Fibroblast of skin of right quadriceps (primary cell): Measurements from ENCODE around the gene ENTPD6.
A peak's percentile ranks its signal among the peaks of the same experiment; 100 is the strongest.

Experiments
- DNase-seq: peaks from one replicate; pipeline ENCODE4 v3.0.0-alpha.2; 2013

Gene ENTPD6

GRCh38 chr20:25191051-25191450 lies 4.5 kb upstream of the ENTPD6 start:
- DNase-seq: no peak

DNA sequence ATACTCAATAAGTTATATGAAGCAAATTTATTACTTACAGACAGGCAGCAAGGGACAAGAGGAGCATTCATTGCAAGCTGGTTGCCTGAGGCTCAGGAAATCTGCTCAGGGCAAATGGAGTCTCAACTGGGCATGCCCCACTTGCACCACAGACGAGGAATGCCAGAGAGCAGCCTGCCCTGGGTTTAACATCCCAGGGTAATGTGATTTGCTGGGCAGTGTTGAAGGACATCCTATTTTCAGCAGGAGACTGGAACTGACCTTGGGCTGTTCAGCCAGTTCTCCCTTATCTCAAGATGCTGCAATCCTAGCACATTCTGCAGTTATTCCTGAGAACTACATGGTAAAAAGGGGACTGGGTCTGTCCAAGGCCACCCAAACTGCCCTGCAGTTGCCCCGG lies 3.8 kb upstream of the ENTPD6 start:
- no peak for DNase-seq

DNA sequence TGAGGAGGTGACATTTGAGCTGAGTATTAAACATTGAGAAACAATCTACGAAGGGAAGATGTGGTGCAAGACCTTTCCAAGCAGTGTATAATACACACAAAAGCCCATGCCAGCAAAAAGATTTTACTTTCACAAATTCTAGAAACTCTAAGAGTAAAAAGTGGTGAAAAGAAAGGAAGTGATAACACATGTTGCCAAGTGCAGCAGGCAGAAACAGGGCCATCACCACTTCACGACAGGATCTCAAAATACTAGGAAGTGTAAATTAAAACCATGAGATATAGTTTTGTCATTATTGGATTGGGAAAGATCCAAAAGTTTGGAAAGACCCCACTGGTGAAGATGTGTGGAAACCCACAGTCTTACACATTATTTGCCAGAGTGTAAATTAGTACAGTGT lies 1.7 kb upstream of the ENTPD6 start:
- no peak for DNase-seq

GRCh38 chr20:25194333-25194972 lies 1.1 kb upstream of the ENTPD6 start:
- DNase-seq: no peak

GRCh38 chr20:25195962-25196785 lies 662 bp downstream of the ENTPD6 start:
- DNase-seq: peak; percentile 6

DNA sequence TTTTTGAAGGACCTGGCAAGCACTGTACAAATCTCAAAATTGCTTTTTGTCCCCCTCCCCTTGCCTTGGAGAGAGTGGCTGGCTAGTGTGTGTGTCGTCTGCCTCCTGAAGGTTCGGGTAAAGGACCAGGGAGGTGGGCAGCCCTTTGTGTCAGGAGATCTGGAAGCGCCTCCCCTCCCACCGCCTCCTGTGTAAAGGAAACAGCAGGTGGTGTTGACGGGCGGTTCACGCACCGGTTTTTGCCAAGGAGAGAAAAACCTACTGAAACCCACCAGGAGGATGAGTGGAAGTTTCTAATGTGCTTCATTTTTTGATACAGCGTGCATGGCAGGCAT lies 1.2 kb downstream of the ENTPD6 start:
- DNase-seq: no peak

DNA sequence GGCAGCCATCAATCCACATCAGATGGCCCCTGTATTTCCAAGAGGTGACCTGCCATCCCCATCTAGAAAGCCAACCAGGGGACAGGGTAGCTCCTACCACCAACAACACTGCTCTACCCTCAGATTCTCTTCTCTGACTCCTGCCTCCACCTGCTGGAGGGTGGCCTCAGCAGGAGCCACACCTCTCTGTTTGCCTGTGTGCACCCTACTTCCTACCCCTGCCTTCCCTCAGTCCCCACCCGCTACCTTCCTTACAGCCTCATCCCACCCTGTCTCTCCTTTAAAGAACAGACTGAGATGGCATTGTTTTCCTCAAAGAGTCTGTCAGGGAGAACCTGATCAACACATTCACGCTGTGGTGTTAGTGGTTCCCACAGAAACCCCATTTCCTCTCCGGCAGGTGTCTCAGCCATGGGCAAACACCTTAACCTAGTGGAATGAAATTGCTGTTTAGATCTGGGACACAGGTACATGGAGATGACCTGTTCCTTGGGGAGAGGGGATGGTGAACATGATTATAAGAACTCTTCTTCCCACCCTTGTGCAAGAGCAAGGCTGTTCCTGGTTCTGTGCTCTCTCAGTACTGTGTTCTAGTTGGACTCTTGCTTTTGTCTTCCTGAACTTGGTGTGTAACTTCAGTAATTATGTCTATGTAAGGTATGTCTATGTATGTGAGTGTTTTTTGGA lies 1.8 kb downstream of the ENTPD6 start:
- DNase-seq: no peak

GRCh38 chr20:25197870-25198190 lies 2.3 kb downstream of the ENTPD6 start:
- DNase-seq: no peak

DNA sequence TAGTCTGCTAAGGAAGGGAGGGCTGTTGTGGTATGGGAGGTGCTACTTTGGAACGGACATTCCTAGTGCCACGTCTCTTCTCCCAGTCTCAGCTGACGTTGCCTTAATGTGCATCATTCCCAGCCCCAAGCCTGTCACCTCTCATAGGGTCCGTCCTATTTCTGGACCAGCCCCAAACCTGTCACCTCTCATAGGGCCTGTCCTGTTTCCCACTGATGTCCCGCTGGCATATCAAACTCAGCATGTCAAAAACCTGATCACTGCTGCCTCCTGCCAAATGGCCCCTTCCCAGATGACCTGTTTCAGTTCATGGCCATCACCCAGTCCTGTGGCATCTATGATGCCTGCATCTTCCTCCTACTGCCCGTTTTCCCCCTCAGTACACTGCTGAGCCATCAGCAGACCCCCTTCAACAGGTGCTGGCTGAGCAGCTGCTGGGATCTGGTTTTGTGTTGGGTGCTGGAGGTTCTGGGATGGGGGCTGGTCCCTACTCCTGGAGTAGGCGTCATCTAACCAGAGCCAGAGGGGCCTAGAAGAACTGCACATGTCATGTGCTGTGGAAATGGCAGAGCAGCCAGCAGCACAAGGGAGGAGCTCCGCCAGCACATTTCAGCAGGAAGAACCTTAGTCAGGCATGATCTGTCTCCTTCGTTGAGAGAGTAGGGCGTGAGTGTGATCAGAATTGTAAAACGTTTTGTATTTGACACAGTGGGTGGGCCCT lies 3.3 kb downstream of the ENTPD6 start:
- no peak for DNase-seq

- DNase-seq: no peak
These were observed 4.2 kb downstream of the ENTPD6 start for GRCh38 chr20:25199473-25200260.

DNA sequence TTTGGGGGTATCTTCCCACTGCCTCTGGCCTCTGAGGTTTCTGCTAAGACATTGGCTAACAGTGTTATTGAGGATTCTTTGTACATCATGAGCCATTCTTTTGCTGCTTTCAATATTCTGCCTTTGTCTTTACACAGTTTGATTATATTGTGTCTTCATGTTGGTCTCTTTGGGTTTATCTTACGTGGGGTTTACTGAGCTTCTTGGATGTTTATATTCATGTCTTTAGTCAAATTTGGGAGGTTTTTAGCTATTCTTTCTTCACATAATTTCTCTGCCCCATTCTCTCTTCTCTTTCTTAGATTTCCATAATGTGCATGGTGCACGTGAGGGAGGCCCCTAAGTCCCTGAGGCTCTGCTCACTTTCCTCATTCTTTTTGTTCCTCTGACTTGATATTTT lies 7.6 kb downstream of the ENTPD6 start:
- no peak for DNase-seq

GRCh38 chr20:25203871-25204320 lies 8.4 kb downstream of the ENTPD6 start:
- no peak for DNase-seq

DNA sequence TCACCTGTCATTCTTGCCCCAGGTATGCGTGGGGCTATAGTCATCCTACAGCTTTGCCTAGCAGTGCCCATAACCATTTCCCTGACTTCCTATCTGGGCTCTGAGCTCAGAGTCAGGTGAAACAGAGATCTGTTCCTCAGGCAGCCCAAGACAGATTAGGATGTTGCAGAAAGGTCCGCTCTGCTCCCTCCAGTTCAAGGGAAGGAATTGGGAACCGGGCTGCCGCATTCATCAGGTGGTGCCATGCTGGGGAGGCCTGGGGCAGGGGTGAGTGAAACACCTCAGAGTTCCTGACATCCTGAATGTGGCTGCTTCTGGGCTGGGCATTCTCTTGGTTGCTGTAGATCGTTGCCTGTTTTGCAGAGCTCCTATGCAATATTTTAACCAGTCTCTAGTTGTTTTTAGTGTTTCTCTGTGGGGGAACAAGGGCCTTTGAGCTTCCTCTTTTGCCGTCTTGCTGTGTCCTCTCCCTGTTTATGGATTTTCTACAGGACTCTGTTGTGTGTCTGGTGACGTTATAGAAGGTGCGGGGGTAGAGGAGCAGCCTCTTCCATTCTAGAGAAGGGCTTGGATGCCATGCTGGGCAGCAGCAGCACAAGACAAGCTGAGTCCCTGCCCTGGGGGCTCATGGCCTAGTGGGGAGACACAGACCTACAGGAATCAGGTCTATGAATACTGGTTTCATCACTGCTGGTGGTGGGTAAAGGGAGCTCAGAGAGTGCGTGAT lies 9.2 kb downstream of the ENTPD6 start:
- DNase-seq: no peak

- DNase-seq: no peak
These were observed 10.0 kb downstream of the ENTPD6 start for GRCh38 chr20:25205277-25206062.

GRCh38 chr20:25206063-25206403 lies 10.5 kb downstream of the ENTPD6 start:
- no peak for DNase-seq

GRCh38 chr20:25206548-25206947 lies 11.0 kb downstream of the ENTPD6 start:
- DNase-seq: no peak

DNA sequence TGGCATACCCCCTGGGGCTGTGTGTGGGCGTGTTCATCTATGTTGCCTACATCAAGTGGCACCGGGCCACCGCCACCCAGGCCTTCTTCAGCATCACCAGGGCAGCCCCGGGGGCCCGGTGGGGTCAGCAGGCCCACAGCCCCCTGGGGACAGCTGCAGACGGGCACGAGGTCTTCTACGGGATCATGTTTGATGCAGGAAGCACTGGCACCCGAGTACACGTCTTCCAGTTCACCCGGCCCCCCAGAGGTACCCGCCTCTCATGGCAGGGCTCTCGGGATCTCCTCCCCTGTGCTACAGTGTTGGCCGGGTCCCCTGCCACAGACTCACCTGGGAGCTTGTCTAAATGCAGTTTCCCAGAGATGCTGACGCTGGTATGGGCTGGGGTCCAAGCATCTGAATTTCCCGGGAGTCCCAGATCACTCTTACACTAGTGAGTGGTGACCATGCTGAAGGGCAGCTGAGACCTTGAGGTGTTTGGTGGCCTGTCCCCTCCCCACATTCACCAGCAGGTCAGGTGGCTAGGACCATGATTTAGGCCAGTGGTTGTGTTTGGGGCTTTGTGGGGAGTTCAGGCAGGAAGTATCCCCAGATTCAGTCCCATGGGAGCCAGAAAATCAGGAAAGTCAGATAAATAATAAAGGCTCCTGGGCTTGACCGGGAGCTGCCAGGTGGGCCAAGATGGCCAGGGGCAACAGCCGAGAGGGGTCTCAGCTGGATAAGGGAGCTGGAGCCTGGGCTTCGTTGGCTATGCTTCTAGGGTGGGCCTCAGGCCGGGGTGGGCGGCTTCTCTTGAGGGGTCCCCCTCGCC lies 11.8 kb downstream of the ENTPD6 start:
- DNase-seq: no peak

GRCh38 chr20:25207960-25208534 lies 12.5 kb downstream of the ENTPD6 start:
- no peak for DNase-seq

GRCh38 chr20:25209400-25209799 lies 13.9 kb downstream of the ENTPD6 start:
- no peak for DNase-seq

DNA sequence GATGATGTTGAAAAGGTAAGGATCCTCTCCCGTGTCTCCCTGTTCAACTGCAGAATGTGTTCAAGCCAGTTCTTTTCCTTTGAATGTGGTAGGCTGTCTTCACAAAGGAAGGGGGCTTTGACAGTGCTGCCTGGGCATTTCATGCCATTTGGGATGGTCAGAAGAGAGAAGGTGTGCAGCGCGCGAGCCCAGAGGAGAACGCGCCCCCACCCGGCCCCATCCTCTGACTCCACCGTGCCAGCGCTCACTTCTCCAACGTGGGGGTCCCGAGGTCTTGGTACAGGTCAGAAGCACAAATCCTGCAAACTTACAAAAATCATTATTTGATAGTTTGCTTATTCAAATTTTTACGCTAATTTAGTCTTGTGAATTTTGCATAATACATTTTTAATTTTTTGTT lies 14.4 kb downstream of the ENTPD6 start:
- no peak for DNase-seq
